SU-DHL-6 (cell line): Measurements from ENCODE around the gene SH3PXD2A.

Experiments
- H2AFZ ChIP-seq: fragments of 200-600 bp; sonication (generic); 2 replicates; pipeline ENCODE4 v1.6.1; 2014; ENCODE audit warnings: low read depth, mild to moderate bottlenecking, moderate library complexity, mixed read lengths, antibody characterized with exemption, low read length; ENCODE audit not compliant: severe bottlenecking
- H3F3A ChIP-seq: fragments of 200-600 bp; shearing (Covaris generic); 2 replicates; pipeline ENCODE4 v1.6.0; 2016; ENCODE audit warnings: antibody characterized with exemption, mild to moderate bottlenecking; ENCODE audit not compliant: insufficient read depth
- H3K27ac ChIP-seq: fragments of 200-600 bp; sonication (generic); 2 replicates; pipeline ENCODE4 v1.5.1; 2016; ENCODE audit warnings: low read depth, mild to moderate bottlenecking, low read length, moderate library complexity, mixed read lengths
- H3K27me3 ChIP-seq: fragments of 200-600 bp; sonication (generic), shearing (Covaris generic); 2 replicates; pipeline ENCODE4 v1.6.0; 2014; ENCODE audit warnings: mild to moderate bottlenecking, low read length
- H3K36me3 ChIP-seq: fragments of 200-600 bp; sonication (generic); 2 replicates; pipeline ENCODE4 v1.6.1; 2014; ENCODE audit warnings: mild to moderate bottlenecking, low read length, mixed read lengths
- H3K4me2 ChIP-seq: fragments of 300-600, 200-600 bp; shearing (Covaris generic), sonication (generic); 2 replicates; pipeline ENCODE4 v1.6.0; 2014; ENCODE audit warnings: low read length, low read depth, mild to moderate bottlenecking; ENCODE audit not compliant: poor library complexity, severe bottlenecking
- H3K4me3 ChIP-seq: fragments of 200-600 bp; sonication (generic); 2 replicates; pipeline ENCODE4 v1.5.1; 2014; ENCODE audit warnings: antibody characterized with exemption, low read length, mild to moderate bottlenecking, mixed read lengths; ENCODE audit not compliant: insufficient read depth, poor library complexity, severe bottlenecking
- H3K79me2 ChIP-seq: fragments of 200-600 bp; sonication (generic); 2 replicates; pipeline ENCODE4 v1.6.1; 2014; ENCODE audit warnings: mild to moderate bottlenecking, low read length, moderate library complexity; ENCODE audit not compliant: insufficient read depth
- H3K9ac ChIP-seq: fragments of 200-600 bp; sonication (generic); 2 replicates; pipeline ENCODE4 v1.7.0; 2014; ENCODE audit warnings: mild to moderate bottlenecking, low read length
- H3K9me2 ChIP-seq: fragments of 200-600 bp; sonication (generic); replicated peaks from 2 replicates; pipeline ENCODE4 v1.6.1; 2014; ENCODE audit warnings: low read length; ENCODE audit not compliant: insufficient read depth
- H3K9me3 ChIP-seq: fragments of 200-600 bp; sonication (generic); 2 replicates; pipeline ENCODE4 v1.6.1; 2014; ENCODE audit warnings: low read length, mixed read lengths; ENCODE audit not compliant: insufficient read depth
- H4K20me1 ChIP-seq: fragments of 200-600 bp; sonication (generic); 2 replicates; pipeline ENCODE4 v1.6.1; 2014; ENCODE audit warnings: low read depth, mild to moderate bottlenecking, antibody characterized with exemption, low read length, moderate library complexity, mixed read lengths
- CTCF ChIP-seq: fragments of 200-600 bp; sonication (generic); IDR thresholded peaks from one replicate; pipeline ENCODE4 v1.5.1; 2017; ENCODE audit warnings: antibody characterized with exemption, mild to moderate bottlenecking, low read length, moderate library complexity; ENCODE audit not compliant: insufficient read depth, poor library complexity, severe bottlenecking
- EZH2phosphoT487 ChIP-seq: fragments of 200-600 bp; sonication (generic), shearing (Covaris generic); conservative IDR thresholded peaks from 2 replicates; pipeline ENCODE4 v1.6.1; 2018; ENCODE audit warnings: mild to moderate bottlenecking, antibody characterized with exemption, low read length, moderate library complexity, mixed read lengths

Gene SH3PXD2A

GRCh38 chr10:103757531-103758293, 97.7 kb downstream of the SH3PXD2A start:
- Histone ChIP-seq H3K9me2 (no peaks in the 10 kb centered on the region), H3K9me3 (no peaks in the 10 kb centered on the region), H3K4me3 (no peak overlapping the region), H3F3A (no peaks in the 10 kb centered on the region), H4K20me1 (no peaks in the 10 kb centered on the region), H3K36me3 (no peaks in the 10 kb centered on the region), H3K27ac (no peak overlapping the region), H3K9ac (no peak overlapping the region), H3K4me2 (no peak overlapping the region), H2AFZ (no peak overlapping the region), H3K27me3 (no peaks in the 10 kb centered on the region), H3K79me2 (no peaks in the 10 kb centered on the region)
- TF ChIP-seq CTCF (no peak), EZH2phosphoT487 (no peak)

GRCh38 chr10:103756277-103756869, 99.0 kb downstream of the SH3PXD2A start:
- Histone ChIP-seq H3K9me2 (no peaks in the 10 kb centered on the region), H3K27me3 (no peaks in the 10 kb centered on the region), H3K9me3 (no peaks in the 10 kb centered on the region), H3K4me2 (no peak overlapping the region), H3K4me3 (no peak overlapping the region), H2AFZ (no peak overlapping the region), H3K79me2 (no peaks in the 10 kb centered on the region), H4K20me1 (no peaks in the 10 kb centered on the region), H3K9ac (no peak overlapping the region), H3F3A (no peaks in the 10 kb centered on the region), H3K27ac (no peak overlapping the region), H3K36me3 (no peaks in the 10 kb centered on the region)
- no peak for TF ChIP-seq CTCF
- no peak for TF ChIP-seq EZH2phosphoT487

- H3K36me3 ChIP-seq, result no peaks in the 10 kb centered on the region
- H3F3A ChIP-seq, result no peaks in the 10 kb centered on the region
- no peak overlapping the region for H3K4me2 ChIP-seq
- H3K79me2 ChIP-seq, result no peaks in the 10 kb centered on the region
- no peak overlapping the region for H2AFZ ChIP-seq
- TF ChIP-seq EZH2phosphoT487 (no peak), CTCF (peak; percentile 91)
- H3K9me3 ChIP-seq, result no peaks in the 10 kb centered on the region
- H3K9ac ChIP-seq, result no peak overlapping the region
- H3K27me3 ChIP-seq, result no peaks in the 10 kb centered on the region
- H4K20me1 ChIP-seq, result no peaks in the 10 kb centered on the region
- no peak overlapping the region for H3K4me3 ChIP-seq
- no peak overlapping the region for H3K27ac ChIP-seq
- H3K9me2 ChIP-seq, result no peaks in the 10 kb centered on the region
Measured at GRCh38 chr10:103752680-103753248, 102.6 kb downstream of the SH3PXD2A start.
